ENCODE results near the gene ERBIN. TPM values are rescaled to one million over a fixed set of nuclear protein-coding genes. Genes with fewer than 3 reads are reported as not detected.

Gene ERBIN
- total and polyA plus RNA-seq, 2 of the 8 experiments (the other 6 are each of a cell fraction or from before 2014, with no cell fraction given) = 7.7 to 33.2 TPM

DNA sequence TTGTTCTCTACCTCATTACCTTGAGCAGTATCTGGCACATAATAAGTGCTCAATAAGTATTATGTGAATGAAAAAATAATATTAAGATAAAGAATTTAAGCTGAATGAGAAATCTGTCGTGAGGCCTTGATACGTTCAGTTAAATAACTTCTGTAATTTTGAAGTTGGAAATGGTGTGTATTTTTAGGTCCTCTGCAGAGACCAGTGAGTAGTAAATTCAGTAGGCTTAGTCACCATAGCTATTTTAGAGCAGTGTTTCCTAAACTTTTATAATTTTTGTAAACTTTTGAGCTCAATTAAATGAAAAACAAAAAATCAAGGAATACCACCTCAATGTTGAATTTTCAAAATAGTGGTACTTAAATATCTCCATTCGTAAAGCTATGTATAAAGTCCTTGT is 25.0 kb downstream of the ERBIN start:
- no peak overlapping the region for H2AK5ac ChIP-seq (ENCODE audit: low read depth, low read length)
- H3K9ac ChIP-seq (replicated peaks in 1 of 4; ENCODE audit: extremely low read depth in 1 of 4, low read depth in 3 of 4, low read length in 3 of 4) = no peak overlapping the region
- no peak overlapping the region for H4K91ac ChIP-seq (replicated peaks; ENCODE audit: insufficient read length, low read length)
- no peaks in the 10 kb centered on the region for H3K9me3 ChIP-seq (ENCODE audit: insufficient read depth in 2 of 2, low read depth in 1 of 2, low read length in 1 of 2)
- no peak overlapping the region for H3K27ac ChIP-seq (ENCODE audit: low read depth, low read length)
- TF ChIP-seq ASH2L (IDR thresholded peaks at IDR 0.05; ENCODE audit: low read length) (no peak), NRF1 (IDR thresholded peaks at IDR 0.05; ENCODE audit: low read depth, low read length) (no peak), KDM5A (IDR thresholded peaks at IDR 0.05; ENCODE audit: low read length) (no peak), CBX5 (IDR thresholded peaks at IDR 0.05; ENCODE audit: low read depth, low read length) (no peak), BRCA1 (IDR thresholded peaks at IDR 0.05; ENCODE audit: low read depth, low read length) (no peak), POLR2AphosphoS5 (IDR thresholded peaks at IDR 0.05; ENCODE audit: low read depth, low read length) (no peak), GABPA (IDR thresholded peaks at IDR 0.05; ENCODE audit: borderline replicate concordance, insufficient read depth, low read length) (no peak)
- TF ChIP-seq, protein P1, sequence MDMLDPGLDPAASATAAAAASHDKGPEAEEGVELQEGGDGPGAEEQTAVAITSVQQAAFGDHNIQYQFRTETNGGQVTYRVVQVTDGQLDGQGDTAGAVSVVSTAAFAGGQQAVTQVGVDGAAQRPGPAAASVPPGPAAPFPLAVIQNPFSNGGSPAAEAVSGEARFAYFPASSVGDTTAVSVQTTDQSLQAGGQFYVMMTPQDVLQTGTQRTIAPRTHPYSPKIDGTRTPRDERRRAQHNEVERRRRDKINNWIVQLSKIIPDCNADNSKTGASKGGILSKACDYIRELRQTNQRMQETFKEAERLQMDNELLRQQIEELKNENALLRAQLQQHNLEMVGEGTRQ (IDR thresholded peaks at IDR 0.05; ENCODE audit: low read length) = no peak
- peaks cover 0 to 10% (median 2%) of the 10 kb centered on the region in 4 experiments; a peak in 3 of 7 replicates for H3K4me1 ChIP-seq (replicated peaks in 1 of 4; ENCODE audit: control insufficient read depth in 3 of 4, insufficient read depth in 4 of 4, low read length in 3 of 4)
- H4K8ac ChIP-seq (ENCODE audit: extremely low read depth, insufficient read depth, low read length) = no peak overlapping the region
- no peak overlapping the region for H3K56ac ChIP-seq (replicated peaks; ENCODE audit: insufficient read length, low read depth, low read length)
- H3K23me2 ChIP-seq (ENCODE audit: low read depth, low read length) = no peaks in the 10 kb centered on the region
- DNase-seq (ENCODE audit: low read depth in 1 of 2, low spot score in 2 of 2) (no peak), FAIRE-seq (no peak)
- H2BK20ac ChIP-seq (ENCODE audit: low read length) = no peak overlapping the region
- H3K79me1 ChIP-seq (ENCODE audit: low read depth, low read length) = no peaks in the 10 kb centered on the region
- peaks cover 0 to under 1% of the 10 kb centered on the region in 2 experiments for H4K20me1 ChIP-seq (replicated peaks in 1 of 2; ENCODE audit: control insufficient read depth in 1 of 2, insufficient read depth in 2 of 2, low read length in 2 of 2)
- H3K4me3 ChIP-seq (ENCODE audit: extremely low read depth in 1 of 4, insufficient read depth in 2 of 4, low read depth in 3 of 4, low read length in 4 of 4) = no peak overlapping the region
- no peak overlapping the region for H4K5ac ChIP-seq (ENCODE audit: insufficient read length, low read depth, low read length)
- no peaks in the 10 kb centered on the region for H3K36me3 ChIP-seq (ENCODE audit: control insufficient read depth in 2 of 4, insufficient read depth in 4 of 4, low read length in 3 of 4)
- H2BK12ac ChIP-seq (ENCODE audit: low read depth, low read length) = no peak overlapping the region
- CTCF ChIA-PET (ENCODE audit: partially characterized antibody) = no interaction called here
- no peak overlapping the region for H2AFZ ChIP-seq (ENCODE audit: low read length)
- no peak overlapping the region for H2BK5ac ChIP-seq (ENCODE audit: low read depth, low read length)
- H3K4ac ChIP-seq (replicated peaks; ENCODE audit: insufficient read length, low read depth, low read length) = no peak overlapping the region
- H3K23ac ChIP-seq (ENCODE audit: insufficient read length) = no peak overlapping the region
- WGBS, 2 experiments (ENCODE audit: extremely low coverage in 1 of 2, insufficient coverage in 1 of 2, insufficient read length in 1 of 2, insufficient replicate concordance in 2 of 2, low coverage in 1 of 2, low lambda C conversion rate in 2 of 2, missing lambda C conversion rate in 1 of 2) = 88% methylated on average over 3 of the region's 3 CpGs; no CpG with 5 or more reads in 1 of the 2 experiments
- no peak overlapping the region for H3K4me2 ChIP-seq (ENCODE audit: insufficient read depth in 1 of 2, low read depth in 2 of 2, low read length in 2 of 2)
- POLR2A ChIA-PET (ENCODE audit: partially characterized antibody) = interaction anchor here (1.0 kb wide), 1 partner anchor 20 kb away, joined by 4 read pairs; no protein-coding TSS in a partner anchor
- H3K18ac ChIP-seq (ENCODE audit: extremely low read depth, low read length) = no peak overlapping the region
- no peak overlapping the region for H2BK15ac ChIP-seq (ENCODE audit: low read length)
- no peak overlapping the region for H3K14ac ChIP-seq (ENCODE audit: insufficient read length)
- H3K27me3 ChIP-seq (replicated peaks in 1 of 4; ENCODE audit: control insufficient read depth in 3 of 4, extremely low read depth in 1 of 4, insufficient read depth in 3 of 4, low read length in 3 of 4) = no peaks in the 10 kb centered on the region
- peaks cover 0 to 98% of the 10 kb centered on the region in 2 experiments; a peak in 3 of 4 replicates for H3K79me2 ChIP-seq (ENCODE audit: control insufficient read depth in 1 of 2, insufficient read depth in 2 of 2, low read length in 2 of 2)
- H2BK120ac ChIP-seq (replicated peaks; ENCODE audit: low read depth, low read length) = no peak overlapping the region
